Activated CD4-positive, alpha-beta T cell treated with anti-CD3 and anti-CD28 coated beads, Interleukin-2, Interleukin-4, amounts not matched to agents 100 ng/mL and 50 ng/mL, durations not matched to agents 16 hours and 8 hours (primary cell): ENCODE data around the gene OSBPL3.
A peak's percentile ranks its signal among the peaks of the same experiment; 100 is the strongest.

ENCODE experiments used
- DNase-seq: peaks from one replicate; pipeline ENCODE4 v3.0.0-alpha.2; 2020; ENCODE audit warnings: low spot score

Gene OSBPL3

DNA sequence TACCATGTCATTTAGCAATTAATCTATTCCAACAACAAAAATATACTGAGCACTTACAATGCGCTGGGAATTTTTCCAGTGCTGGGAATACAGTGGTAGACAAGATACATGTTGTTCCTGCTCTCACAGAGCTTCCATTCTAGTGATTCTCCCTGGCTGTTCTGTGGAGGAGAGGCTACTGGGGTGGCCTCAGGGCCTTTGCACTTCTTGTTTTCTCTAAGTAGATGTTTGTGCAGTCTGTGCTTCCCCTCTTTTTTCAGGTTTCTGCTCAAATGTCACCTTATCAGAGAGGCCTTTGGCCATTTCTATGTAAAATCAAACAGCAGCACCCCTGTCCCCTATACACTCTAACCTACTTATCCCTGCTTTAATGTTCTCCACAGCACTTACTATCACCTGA is 24.7 kb downstream of the OSBPL3 start:
- DNase-seq = no peak

GRCh38 chr7:24952464-24952863 is 27.5 kb downstream of the OSBPL3 start:
- DNase-seq = no peak

DNA sequence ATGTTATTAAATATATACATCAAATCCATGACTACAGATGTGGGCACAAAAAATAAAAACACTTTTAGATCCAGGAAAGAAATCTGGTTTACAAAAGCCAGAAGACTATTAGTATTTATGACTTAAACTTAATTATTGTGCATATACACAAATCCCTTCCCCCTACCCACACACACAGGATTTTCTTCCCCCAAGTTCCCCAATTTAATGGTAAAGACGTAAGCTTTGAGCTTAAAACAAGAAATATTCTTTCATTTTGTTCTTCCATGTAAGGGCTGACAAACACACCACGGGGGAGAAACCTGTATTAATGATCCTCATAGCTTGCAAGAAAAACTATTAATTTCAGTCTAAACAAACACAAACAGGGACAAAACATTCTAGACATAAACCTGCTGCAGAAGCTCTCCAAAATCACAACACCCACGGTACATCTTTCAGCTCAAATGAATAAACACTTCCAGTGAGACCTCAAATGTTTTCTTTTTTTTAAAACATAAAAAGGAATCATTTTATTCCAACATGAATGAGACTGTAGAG is 28.5 kb downstream of the OSBPL3 start:
- DNase-seq = no peak

- no peak for DNase-seq
Observed at GRCh38 chr7:24949884-24950283, 30.1 kb downstream of the OSBPL3 start.

DNA sequence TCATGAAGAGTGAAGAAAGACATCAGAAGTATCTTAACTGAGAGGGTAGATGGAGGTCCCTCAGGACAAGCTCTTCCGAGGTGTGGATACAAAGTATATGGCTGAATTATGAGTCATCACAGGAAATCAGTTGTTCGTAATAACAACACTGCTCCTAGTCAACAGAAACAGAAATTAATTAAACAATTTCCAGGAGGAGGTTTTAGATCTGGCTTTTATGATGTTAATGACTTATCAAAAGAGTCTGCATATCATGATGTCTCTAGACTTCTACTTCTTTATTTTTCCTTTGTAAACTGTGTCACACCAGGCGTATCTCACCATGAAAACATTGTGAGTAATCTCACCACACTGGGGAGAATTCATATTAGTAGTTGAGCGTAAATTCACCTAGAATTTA is 31.2 kb downstream of the OSBPL3 start:
- peak; percentile 20 for DNase-seq

GRCh38 chr7:24946467-24946866 is 33.5 kb downstream of the OSBPL3 start:
- no peak for DNase-seq

- no peak for DNase-seq
Observed at GRCh38 chr7:24945899-24946298, 34.1 kb downstream of the OSBPL3 start.

GRCh38 chr7:24943096-24943948 is 36.7 kb downstream of the OSBPL3 start:
- peak; percentile 13 for DNase-seq

GRCh38 chr7:24942226-24942625 is 37.8 kb downstream of the OSBPL3 start:
- no peak for DNase-seq

- no peak for DNase-seq
Observed at GRCh38 chr7:24939416-24939815, 40.6 kb downstream of the OSBPL3 start.

DNA sequence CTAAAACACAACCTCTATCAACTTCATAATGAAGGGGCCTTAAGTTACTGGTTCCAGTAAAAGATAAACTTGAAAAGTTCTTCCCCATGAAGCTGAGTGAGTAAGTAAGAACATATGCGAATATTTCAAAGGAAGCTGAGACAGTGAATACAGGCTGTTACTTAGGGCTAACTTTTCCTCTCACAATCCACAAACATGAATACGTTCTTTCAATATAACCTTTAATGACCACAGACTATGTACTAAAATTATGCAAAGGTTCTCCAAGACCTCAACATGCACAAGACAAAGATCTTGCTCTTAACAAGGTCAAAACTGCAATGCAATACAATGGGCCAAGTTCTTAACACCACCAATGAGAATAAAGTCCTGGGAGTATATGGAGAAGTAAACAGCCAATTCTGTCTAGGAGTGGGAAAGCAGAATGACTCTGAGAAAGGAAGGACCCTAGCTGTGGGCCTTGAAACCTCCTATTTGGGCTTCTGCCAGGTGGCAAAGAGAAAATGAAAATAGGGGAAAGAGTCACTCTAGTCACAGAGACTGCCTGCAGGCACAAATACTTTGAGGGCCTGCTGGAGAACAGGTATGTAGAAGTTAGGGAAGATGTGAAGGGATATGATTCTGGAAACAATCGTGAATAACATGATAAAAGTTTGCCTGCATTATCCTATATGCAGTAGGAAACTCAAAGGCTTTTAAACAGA is 43.7 kb downstream of the OSBPL3 start:
- no peak for DNase-seq

- no peak for DNase-seq
Observed at GRCh38 chr7:24933298-24933697, 46.7 kb downstream of the OSBPL3 start.

GRCh38 chr7:24932815-24933214 is 47.2 kb downstream of the OSBPL3 start:
- no peak for DNase-seq

DNA sequence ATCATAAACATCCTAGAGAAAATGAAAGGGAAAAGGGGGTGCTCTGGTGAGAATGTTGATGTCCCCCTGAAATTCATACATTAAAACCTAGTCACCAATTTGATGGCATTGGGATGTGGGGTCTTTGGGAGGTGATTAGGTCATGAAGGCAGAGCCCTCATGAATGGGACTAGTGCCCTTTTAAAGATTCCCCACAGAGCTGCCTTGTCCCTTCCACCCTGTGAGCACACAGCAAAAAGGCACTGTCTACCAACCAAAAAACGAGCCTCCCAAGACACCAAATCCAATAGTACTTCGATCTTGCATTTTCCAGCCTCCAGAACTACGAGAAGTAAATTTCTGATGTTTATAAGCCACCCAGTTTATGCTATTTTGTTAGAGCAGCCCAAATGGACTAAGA is 47.6 kb downstream of the OSBPL3 start:
- DNase-seq = no peak

DNA sequence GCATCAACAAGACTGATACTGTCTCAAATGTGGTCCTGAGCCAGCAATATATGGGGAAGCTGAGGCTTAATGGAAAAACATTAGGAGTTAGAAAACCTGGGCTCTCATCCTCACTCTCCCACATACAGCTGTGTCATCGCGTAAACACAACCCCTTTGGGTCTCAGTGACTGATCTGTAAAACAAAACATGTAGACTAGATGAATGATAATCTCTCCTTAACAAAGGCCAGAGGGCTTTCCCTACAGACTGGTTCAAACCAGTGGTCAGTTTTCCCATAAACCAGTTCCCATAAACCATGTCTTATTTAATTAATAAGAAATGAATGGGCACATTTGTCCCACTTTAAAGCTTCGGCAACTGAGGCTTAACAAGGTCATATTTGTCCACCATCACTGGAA is 48.1 kb downstream of the OSBPL3 start:
- no peak for DNase-seq

- no peak for DNase-seq
Observed at GRCh38 chr7:24930856-24931255, 49.1 kb downstream of the OSBPL3 start.

- DNase-seq = no peak
Observed at GRCh38 chr7:24926623-24927524, 53.1 kb downstream of the OSBPL3 start.

DNA sequence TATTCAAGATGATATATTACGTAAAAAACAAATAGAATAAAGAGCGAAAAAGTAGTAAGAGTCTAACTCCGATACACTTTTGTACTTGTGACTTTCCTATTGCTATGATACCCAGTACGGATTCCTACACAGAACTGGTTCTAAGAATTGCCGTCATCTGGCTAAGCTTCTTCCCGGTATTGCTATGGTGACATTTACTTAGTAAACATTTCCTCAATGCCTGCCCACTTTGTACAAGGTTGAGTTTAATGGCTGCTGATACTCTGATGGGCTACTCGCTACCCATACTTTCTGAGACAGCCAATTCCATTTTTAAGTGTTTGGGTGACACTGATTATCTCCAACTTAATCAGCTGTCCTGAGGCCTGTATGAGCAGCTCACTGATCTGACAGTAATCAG is 55.6 kb downstream of the OSBPL3 start:
- DNase-seq = peak; percentile 63

DNA sequence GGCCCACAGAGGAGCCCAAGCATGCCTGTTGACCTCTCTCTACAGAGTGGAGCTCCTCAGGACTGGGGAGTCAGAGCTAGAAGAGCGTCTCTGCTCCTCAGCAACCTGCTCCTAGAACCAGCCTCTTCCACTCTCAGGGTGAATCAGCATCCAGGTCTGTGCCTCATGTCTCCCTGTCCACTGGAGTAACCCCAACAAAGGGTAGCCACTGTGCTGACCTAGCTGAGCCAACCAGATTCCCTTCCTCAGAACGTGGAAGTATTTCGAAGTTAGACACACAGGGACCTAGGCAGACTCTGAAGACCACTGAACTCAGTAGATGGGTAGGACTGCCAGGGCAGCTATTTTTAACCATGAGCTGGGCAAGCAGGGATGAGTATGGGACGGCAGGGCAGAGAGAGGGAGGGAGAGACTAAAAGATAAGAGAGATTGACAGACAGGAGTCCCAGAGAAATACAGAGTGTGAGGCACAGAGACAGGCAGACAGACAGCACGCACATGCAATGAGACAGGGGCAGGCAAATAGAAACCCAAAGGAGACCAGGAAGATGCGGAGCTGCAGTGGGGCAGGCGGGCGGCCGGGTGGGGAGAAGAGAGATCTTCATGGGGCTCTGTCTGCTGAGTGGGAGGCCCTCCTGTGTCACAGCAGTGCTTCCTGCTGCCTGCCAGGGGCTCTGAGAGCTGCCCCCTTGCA is 56.7 kb downstream of the OSBPL3 start:
- no peak for DNase-seq

GRCh38 chr7:24922099-24922773 is 57.7 kb downstream of the OSBPL3 start:
- no peak for DNase-seq

GRCh38 chr7:24921362-24921679 is 58.7 kb downstream of the OSBPL3 start:
- no peak for DNase-seq
